Mesothelial cell of epicardium (in vitro differentiated cells): ENCODE results near the gene ZNF507. TPM values are rescaled to one million over a fixed set of nuclear protein-coding genes. Genes with fewer than 3 reads are reported as not detected.
A peak's percentile ranks its signal among the peaks of the same experiment; 100 is the strongest.
"Not testable (repeated sequence)": the region's sequence is repeated elsewhere in the genome, so short reads cannot be mapped to it uniquely, and the experiment has no call there.

ENCODE experiments used
- DNase-seq, 2 experiments: peaks; one replicate each; pipeline ENCODE4 v3.0.0; 2021; ENCODE audit warnings: low spot score in 2 of 2; ENCODE audit not compliant: unreplicated experiment in 2 of 2
- H3K27ac Mint-ChIP-seq: 2 replicates; pipeline ENCODE4 v1.8.0; 2021; ENCODE audit warnings: mixed read lengths
- H3K27me3 Mint-ChIP-seq: 2 replicates; pipeline ENCODE4 v1.8.0; 2021; ENCODE audit warnings: low read depth, mixed read lengths
- H3K36me3 Mint-ChIP-seq: 2 replicates; pipeline ENCODE4 v1.8.0; 2021; ENCODE audit warnings: mixed read lengths
- H3K4me1 Mint-ChIP-seq: 2 replicates; pipeline ENCODE4 v1.8.0; 2021; ENCODE audit warnings: mixed read lengths
- H3K4me3 Mint-ChIP-seq: 2 replicates; pipeline ENCODE4 v1.8.0; 2021; ENCODE audit warnings: mild to moderate bottlenecking, moderate library complexity, mixed read lengths
- H3K9me3 Mint-ChIP-seq: 2 replicates; pipeline ENCODE4 v1.8.0; 2021; ENCODE audit warnings: mixed read lengths
- total RNA-seq: library from RNA; stranded (reverse); gene quantifications from 3 replicates; pipeline ENCODE4 v1.2.1, GENCODE V29; 2021
- TF ChIP-seq, protein P1 (sequence below): fragments of 200-600 bp; sonication (generic); IDR thresholded peaks from one replicate; pipeline ENCODE4 v1.5.0; 2021; ENCODE audit warnings: antibody characterized with exemption; ENCODE audit not compliant: unreplicated experiment

Gene ZNF507
- total RNA-seq, 1 donor from 2014 or later: 33.6 TPM

DNA sequence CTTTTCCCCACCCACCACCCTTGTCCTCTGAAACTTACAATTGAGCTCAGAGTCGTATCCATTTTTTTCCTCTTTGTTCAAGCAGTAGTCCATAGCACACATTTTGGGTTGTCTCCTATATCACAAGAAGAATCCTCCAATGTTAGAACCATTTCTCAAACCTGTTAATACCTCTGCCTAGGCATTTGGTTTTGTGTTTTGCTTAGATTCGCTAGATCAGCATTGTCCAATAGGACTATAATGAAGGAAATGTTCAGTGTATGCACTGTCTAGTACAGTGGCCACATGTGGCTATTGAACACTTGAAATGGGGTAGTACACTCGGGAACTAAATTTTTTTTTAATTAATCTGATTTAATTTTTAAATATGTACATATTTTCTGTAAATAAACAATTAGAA lies 72.7 kb downstream of the ZNF507 start:
- Mint-ChIP-seq H3K9me3 (no peaks in the 10 kb centered on the region), H3K4me1 (peaks cover 9% of the 10 kb centered on the region), H3K27me3 (no peaks in the 10 kb centered on the region), H3K4me3 (no peak overlapping the region), H3K27ac (no peak overlapping the region), H3K36me3 (peaks cover 39% of the 10 kb centered on the region)
- TF ChIP-seq, protein P1, sequence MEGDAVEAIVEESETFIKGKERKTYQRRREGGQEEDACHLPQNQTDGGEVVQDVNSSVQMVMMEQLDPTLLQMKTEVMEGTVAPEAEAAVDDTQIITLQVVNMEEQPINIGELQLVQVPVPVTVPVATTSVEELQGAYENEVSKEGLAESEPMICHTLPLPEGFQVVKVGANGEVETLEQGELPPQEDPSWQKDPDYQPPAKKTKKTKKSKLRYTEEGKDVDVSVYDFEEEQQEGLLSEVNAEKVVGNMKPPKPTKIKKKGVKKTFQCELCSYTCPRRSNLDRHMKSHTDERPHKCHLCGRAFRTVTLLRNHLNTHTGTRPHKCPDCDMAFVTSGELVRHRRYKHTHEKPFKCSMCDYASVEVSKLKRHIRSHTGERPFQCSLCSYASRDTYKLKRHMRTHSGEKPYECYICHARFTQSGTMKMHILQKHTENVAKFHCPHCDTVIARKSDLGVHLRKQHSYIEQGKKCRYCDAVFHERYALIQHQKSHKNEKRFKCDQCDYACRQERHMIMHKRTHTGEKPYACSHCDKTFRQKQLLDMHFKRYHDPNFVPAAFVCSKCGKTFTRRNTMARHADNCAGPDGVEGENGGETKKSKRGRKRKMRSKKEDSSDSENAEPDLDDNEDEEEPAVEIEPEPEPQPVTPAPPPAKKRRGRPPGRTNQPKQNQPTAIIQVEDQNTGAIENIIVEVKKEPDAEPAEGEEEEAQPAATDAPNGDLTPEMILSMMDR: no peak
- DNase-seq: no peak

DNA sequence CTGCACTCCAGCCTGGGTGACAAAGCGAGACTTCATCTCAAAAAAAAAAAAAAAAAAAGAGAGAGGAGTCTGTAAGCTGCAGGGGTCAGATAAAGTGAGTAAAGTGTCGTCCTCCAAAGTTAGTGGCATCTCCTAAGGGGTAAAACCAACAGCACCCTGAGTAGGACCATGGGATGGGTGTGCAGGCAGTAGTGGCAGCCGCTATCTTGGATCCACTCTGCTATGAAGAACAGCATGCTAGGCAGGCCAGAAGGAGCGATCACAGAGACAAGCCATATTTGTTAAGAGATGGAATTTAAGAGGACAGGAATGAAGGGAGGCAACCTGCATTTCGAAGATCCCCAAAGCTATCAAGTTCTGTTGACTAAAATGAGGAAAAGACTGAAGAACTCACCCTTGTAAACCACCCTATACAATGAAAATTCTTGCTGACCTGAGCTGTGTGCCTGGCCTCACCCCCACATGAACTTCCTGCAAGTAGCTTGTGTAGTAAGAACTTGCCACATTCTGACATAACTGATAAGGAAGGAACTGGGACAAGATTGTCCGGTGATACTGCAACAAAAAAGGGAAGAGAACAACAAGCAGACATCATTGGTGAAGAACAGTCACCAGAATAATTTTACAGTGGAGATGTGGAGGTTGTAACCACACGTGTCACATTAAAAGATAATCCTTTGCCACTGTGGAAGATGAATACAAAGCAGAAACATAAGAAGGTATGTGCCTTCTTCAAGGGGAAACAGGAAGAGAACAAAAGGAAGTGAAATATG lies 76.4 kb downstream of the ZNF507 start:
- no peaks in the 10 kb centered on the region for H3K27me3 Mint-ChIP-seq
- no peak overlapping the region for H3K4me3 Mint-ChIP-seq
- TF ChIP-seq, protein P1: no peak

DNA sequence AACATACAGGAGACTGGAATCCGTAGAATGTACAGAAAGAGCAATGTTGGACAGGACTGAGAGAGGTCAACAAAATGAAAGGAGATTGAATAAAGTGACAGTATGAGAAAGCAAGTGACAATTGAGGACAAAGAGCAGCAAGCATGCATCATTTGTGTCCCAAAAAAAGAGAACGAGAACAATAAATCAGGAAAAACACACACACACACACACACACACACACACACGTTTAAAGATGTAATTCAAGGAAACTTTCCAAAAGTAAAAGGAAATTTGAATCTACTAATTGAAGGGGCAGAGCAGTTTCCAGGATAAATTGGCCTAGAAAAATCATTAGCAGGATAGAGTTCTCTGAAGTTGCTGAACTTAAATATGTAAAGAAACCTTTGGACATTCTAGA lies 77.0 kb downstream of the ZNF507 start:
- H3K4me3 Mint-ChIP-seq: no peak overlapping the region
- TF ChIP-seq, protein P1: no peak
- H3K4me1 Mint-ChIP-seq: peaks cover 9% of the 10 kb centered on the region
- H3K27me3 Mint-ChIP-seq: no peaks in the 10 kb centered on the region
- peak overlapping the region; percentile 48 for H3K27ac Mint-ChIP-seq
- H3K9me3 Mint-ChIP-seq: peaks cover 3% of the 10 kb centered on the region
- DNase-seq: no peak
- H3K36me3 Mint-ChIP-seq: peaks cover 36% of the 10 kb centered on the region

More for the DNA sequence above, 76.4 kb downstream of the ZNF507 start:
- Mint-ChIP-seq H3K4me1 (peaks cover 9% of the 10 kb centered on the region), H3K9me3 (peaks cover 3% of the 10 kb centered on the region), H3K36me3 (peaks cover 35% of the 10 kb centered on the region), H3K27ac (peak overlapping the region; percentile 48)
- DNase-seq: no peak

DNA sequence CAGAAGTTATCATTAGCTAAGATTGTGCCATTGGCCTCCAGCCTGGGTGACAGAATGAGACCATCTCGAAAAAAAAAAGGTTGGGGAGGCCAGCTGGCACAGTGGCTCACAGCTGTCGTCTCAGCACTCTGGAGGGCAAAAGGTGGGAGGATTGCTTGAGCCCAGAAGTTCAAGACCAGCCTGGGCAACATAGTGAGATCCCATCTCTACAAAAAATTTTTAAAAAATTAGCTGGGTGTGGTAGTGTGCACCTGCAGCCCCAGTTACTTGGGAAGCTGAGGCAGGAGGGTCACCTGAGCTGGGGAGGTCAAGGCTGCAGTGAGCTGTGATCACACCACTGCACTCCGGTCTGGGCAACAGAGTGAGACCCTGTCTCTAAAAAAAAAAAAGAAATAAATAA lies 78.5 kb downstream of the ZNF507 start:
- DNase-seq, H3K9me3 Mint-ChIP-seq, H3K27ac Mint-ChIP-seq, H3K4me3 Mint-ChIP-seq, H3K4me1 Mint-ChIP-seq, H3K27me3 Mint-ChIP-seq: not testable (repeated sequence)
- H3K36me3 Mint-ChIP-seq: peaks cover 41% of the 10 kb centered on the region

DNA sequence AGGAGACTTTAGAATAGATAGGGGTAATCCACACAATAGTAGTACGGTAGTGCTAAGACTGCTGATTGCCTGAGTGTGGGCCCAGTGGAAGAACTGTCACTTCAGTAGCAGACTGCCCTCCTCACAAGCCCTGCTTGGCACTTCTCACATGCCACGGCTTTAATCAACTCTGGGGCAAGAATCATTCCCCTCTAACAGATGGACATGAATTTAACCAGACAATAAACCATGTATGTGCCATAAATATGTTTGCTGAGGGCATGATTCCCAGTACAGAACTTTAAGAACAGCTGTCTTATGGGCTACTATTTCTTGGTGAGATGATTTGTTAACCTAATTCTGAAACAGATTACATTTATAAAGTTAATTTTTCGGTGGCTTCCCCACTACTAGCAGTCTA lies 82.1 kb downstream of the ZNF507 start:
- H3K27me3 Mint-ChIP-seq: no peaks in the 10 kb centered on the region
- peaks cover 35% of the 10 kb centered on the region for H3K36me3 Mint-ChIP-seq
- no peak overlapping the region for H3K4me3 Mint-ChIP-seq

GRCh38 chr19:32436692-32437091 lies 91.3 kb downstream of the ZNF507 start:
- TF ChIP-seq, protein P1: no peak
- Mint-ChIP-seq H3K36me3 (peaks cover 26% of the 10 kb centered on the region), H3K27me3 (no peaks in the 10 kb centered on the region), H3K9me3 (no peaks in the 10 kb centered on the region), H3K4me3 (no peak overlapping the region), H3K4me1 (no peaks in the 10 kb centered on the region), H3K27ac (no peak overlapping the region)
- DNase-seq: no peak

More for the DNA sequence above, 82.1 kb downstream of the ZNF507 start:
- H3K9me3 Mint-ChIP-seq: peaks cover 3% of the 10 kb centered on the region
- TF ChIP-seq, protein P1: no peak
- DNase-seq: no peak
- H3K4me1 Mint-ChIP-seq: no peaks in the 10 kb centered on the region
- no peak overlapping the region for H3K27ac Mint-ChIP-seq
